Gastroesophageal sphincter (tissue), 4 donors: ENCODE results near the gene TNS3. TPM values are rescaled to one million over a fixed set of nuclear protein-coding genes. Genes with fewer than 3 reads are reported as not detected.
A peak's percentile ranks its signal among the peaks of the same experiment; 100 is the strongest.

Experiments
- ATAC-seq: fragments of 150-250 bp; one replicate; pipeline ENCODE4 v1.9.1; 2016; ENCODE audit warnings: mild to moderate bottlenecking, moderate library complexity
- H3K27ac ChIP-seq, 4 donors: fragments of 200-600 bp; sonication (generic) in 3 of 4; 1 replicate in 3 of 4; 2 replicates in 1 of 4; pipeline ENCODE4 v1.5.1; 2016 to 2019
- H3K27me3 ChIP-seq: fragments of 200-600 bp; sonication (generic); one replicate; pipeline ENCODE4 v1.5.1; 2019
- H3K36me3 ChIP-seq, 2 donors: fragments of 200-600 bp; sonication (generic); one replicate each; pipeline ENCODE4 v1.5.1; 2019; ENCODE audit warnings: control low read depth in 1 of 2
- H3K4me1 ChIP-seq, 3 donors: fragments of 200-600 bp; sonication (generic); 1 replicate in 2 of 3; 2 replicates in 1 of 3; pipeline ENCODE4 v1.5.1; 2016 to 2019; ENCODE audit warnings: control low read depth in 2 of 3
- H3K4me3 ChIP-seq, 2 donors: fragments of 200-600 bp; sonication (generic); one replicate each; pipeline ENCODE4 v1.5.1; 2019; ENCODE audit warnings: mild to moderate bottlenecking in 1 of 2, moderate library complexity in 1 of 2
- H3K9me3 ChIP-seq, 3 donors: fragments of 200-600 bp; sonication (generic); one replicate each; pipeline ENCODE4 v1.5.1; 2017 to 2019; ENCODE audit warnings: control low read depth in 2 of 3
- EP300 ChIP-seq: sonication (generic); formaldehyde crosslinking; IDR thresholded peaks from one replicate; pipeline ENCODE4 v1.6.1; 2017; ENCODE audit warnings: antibody characterized with exemption, mild to moderate bottlenecking
- POLR2A ChIP-seq, 2 donors: fragments of 450-650 bp; IDR thresholded peaks; one replicate each; pipeline ENCODE4 v1.6.1; 2017; ENCODE audit warnings: antibody characterized with exemption in 2 of 2, mild to moderate bottlenecking in 2 of 2, moderate library complexity in 1 of 2
- POLR2AphosphoS5 ChIP-seq: sonication (generic); formaldehyde crosslinking; IDR thresholded peaks from one replicate; pipeline ENCODE4 v1.6.1; 2017; ENCODE audit warnings: antibody characterized with exemption
- WGBS, 2 donors: methylation state at CpG; one replicate each; pipeline ENCODE4 v1.1.5; 2018; ENCODE audit warnings: low coverage in 1 of 2; 5-methylcytosine and 5-hydroxymethylcytosine counted together
- total RNA-seq, 4 donors: library from RNA; depleted of rRNA; stranded (reverse); fragments of >200 nt; gene quantifications; one replicate each; pipeline ENCODE4 v1.1.0, GENCODE V29; 2016
- TF ChIP-seq, protein P1 (sequence below), 4 experiments: fragments of 200-600 bp in 2 of 4; fragments of 450-650 bp in 2 of 4; sonication (generic) in 1 of 4; IDR thresholded peaks; one replicate each; pipeline ENCODE4 v1.5.1; 2017 to 2019; ENCODE audit warnings: antibody characterized with exemption in 4 of 4, mild to moderate bottlenecking in 2 of 4, moderate library complexity in 2 of 4

The TNS3 gene
- total RNA-seq, 4 donors from 2014 or later: 35.0 to 61.3 (median 45.1) TPM

DNA sequence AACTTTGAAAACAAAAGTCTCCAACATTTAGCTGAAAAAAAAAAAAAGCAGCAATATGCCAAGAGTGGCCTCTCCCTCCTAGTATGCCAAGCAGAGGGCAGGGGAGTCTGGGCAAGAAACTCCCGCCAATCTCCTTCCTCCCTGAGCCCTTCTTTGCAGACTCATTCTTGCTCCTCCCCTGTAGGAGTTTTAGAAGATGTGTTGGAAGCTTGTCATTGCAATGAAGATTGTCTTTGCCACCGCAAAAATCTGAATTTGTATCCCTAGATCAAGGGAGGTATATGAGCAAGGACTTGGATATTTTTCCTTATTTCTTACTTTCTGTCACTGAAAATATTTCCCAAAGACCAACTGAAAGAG is 2.6 kb upstream of the TNS3 start:
- Histone ChIP-seq H3K27me3 (no peaks in the 10 kb centered on the region), H3K9me3 (peaks cover 0 to 4% (median 0%) of the 10 kb centered on the region in 3 donors), H3K27ac (no peak overlapping the region), H3K4me3 (no peak overlapping the region), H3K36me3 (no peaks in the 10 kb centered on the region), H3K4me1 (peaks cover 0 to 49% (median 20%) of the 10 kb centered on the region in 3 donors)
- TF ChIP-seq EP300 (no peak), POLR2A (IDR thresholded peaks at IDR 0.05) (no peak), POLR2AphosphoS5 (no peak)
- TF ChIP-seq, protein P1, sequence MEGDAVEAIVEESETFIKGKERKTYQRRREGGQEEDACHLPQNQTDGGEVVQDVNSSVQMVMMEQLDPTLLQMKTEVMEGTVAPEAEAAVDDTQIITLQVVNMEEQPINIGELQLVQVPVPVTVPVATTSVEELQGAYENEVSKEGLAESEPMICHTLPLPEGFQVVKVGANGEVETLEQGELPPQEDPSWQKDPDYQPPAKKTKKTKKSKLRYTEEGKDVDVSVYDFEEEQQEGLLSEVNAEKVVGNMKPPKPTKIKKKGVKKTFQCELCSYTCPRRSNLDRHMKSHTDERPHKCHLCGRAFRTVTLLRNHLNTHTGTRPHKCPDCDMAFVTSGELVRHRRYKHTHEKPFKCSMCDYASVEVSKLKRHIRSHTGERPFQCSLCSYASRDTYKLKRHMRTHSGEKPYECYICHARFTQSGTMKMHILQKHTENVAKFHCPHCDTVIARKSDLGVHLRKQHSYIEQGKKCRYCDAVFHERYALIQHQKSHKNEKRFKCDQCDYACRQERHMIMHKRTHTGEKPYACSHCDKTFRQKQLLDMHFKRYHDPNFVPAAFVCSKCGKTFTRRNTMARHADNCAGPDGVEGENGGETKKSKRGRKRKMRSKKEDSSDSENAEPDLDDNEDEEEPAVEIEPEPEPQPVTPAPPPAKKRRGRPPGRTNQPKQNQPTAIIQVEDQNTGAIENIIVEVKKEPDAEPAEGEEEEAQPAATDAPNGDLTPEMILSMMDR (IDR thresholded peaks at IDR 0.05): no peak
- 64 to 80% methylated on average over 2 of the region's 2 CpGs for WGBS, 2 donors
- no peak for ATAC-seq

DNA sequence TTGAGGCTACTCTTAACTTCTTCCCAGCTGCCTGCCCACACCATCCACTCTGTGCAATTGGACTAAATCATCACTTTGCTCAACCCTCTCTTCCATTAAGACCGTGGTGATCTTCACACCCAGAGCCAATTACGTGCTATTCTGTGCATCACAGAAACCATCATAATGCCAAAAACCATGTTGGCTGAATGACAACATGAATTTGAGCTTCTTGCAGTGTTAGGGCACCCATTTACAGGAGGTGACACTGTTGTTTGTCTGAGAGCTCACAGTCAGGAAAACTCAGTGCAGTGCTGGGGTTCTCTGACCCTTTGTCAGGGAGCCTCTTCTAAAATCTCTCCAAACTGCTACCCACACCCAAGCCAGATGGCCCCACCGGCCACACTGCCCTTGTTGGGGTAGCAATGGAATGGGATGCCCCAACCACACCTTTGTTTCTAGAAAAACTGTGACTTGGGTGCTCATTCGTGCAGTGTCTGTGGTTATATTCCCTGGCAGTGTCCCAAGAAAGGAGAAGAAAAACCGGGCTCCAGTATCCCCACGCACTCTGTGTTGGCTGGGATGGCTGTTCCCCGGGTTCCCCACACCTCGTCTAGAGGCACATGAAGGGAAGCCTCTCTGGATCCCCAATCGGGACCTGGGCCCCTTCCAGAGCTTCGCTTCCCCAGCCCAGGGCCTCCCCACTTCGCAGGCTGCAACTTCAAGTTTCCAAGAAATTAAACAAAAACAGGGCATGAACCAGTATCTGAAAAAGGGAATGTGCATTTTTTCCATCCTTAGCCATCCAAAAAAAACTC is 2.0 kb upstream of the TNS3 start:
- Histone ChIP-seq H3K4me3 (no peak overlapping the region), H3K4me1 (peaks cover 0 to 55% (median 26%) of the 10 kb centered on the region in 3 donors), H3K27ac (no peak overlapping the region), H3K36me3 (no peaks in the 10 kb centered on the region), H3K27me3 (no peaks in the 10 kb centered on the region), H3K9me3 (peaks cover 0 to 4% (median 0%) of the 10 kb centered on the region in 3 donors)
- ATAC-seq: no peak
- WGBS, 2 donors: 58 to 74% methylated on average over 5 to 10 of the region's 11 CpGs
- TF ChIP-seq EP300 (no peak), POLR2AphosphoS5 (no peak), POLR2A (IDR thresholded peaks at IDR 0.05) (no peak)
- TF ChIP-seq, protein P1 (IDR thresholded peaks at IDR 0.05): no peak

DNA sequence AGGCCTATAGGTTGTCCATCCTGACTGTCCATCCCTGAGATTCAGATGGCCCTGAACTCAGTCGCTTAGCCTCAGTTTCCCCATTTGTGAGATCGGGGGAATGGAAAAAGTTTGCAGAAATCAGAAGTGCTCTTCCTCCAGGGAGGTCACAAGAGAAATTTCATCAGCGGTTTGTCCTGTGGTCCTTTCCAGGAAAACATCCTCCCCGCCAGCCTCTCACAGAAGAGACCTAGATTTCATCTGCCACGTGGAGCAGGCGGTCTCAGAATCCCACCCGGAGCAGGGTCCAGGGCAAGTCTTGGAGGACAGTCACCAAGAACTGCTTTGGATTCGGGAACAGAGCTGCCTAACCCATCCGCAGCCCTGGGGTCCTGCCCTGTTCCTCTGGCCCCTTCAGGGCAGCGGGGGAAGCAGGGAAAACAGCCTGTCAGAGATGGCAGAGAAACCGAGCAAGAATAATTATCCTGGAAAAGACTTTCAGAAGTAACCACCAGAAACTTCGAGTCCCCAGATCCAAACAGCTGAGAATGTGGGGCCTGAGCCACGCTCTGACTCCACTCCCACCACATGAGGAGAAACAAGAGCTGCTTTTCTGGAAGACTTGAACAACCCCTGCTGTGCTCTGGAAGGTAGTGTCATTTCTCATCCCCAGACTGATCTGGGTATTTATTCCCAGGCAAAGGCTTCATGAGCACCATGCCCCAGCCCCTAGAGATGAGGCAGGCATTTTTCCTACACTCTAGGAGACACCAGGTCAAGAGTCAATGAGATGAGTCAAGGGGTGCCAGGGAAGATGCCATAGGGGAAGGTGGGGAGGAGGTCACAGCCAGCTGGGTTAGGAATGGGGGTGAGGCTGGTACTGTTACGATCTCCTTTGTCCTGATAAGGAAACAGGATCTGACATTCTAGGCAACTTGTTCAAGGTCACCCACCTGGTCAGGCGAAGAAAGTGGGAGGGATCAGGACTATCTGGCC is 1.1 kb upstream of the TNS3 start:
- Histone ChIP-seq H3K27ac (peak overlapping the region in 2 of 4 donors; percentile 43 to 88), H3K4me3 (peak overlapping the region in 1 of 2 donors; percentile 83), H3K36me3 (no peaks in the 10 kb centered on the region), H3K4me1 (peaks cover 0 to 63% (median 31%) of the 10 kb centered on the region in 3 donors), H3K27me3 (no peaks in the 10 kb centered on the region), H3K9me3 (peaks cover 0 to 4% (median 0%) of the 10 kb centered on the region in 3 donors)
- ATAC-seq: peak; percentile 42
- WGBS, 2 donors: 61 to 72% methylated on average over 2 to 7 of the region's 15 CpGs
- TF ChIP-seq, protein P1 (IDR thresholded peaks at IDR 0.05): no peak
- no peak for TF ChIP-seq POLR2AphosphoS5
- TF ChIP-seq EP300: no peak

DNA sequence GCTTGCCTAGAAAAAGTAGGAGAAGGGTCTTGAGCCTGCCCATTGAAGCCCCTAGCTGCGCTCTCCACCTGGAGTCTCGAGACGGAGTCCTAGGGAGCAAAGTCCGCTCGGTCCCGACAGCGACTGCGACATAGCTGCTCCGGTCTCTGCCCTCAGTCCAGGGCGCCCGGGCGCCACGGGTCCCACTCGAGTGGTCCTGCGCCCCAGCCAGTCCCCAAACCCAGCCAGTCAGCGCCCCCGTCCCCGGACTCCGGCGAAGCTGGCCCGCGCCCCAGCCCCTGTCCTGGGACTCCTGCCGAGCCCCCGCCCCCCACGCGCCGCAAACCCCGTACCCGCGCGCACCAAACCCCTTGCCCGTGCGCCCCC is 490 bp downstream of the TNS3 start:
- ATAC-seq: peak; percentile 11

More for the DNA sequence above, 490 bp downstream of the TNS3 start:
- Histone ChIP-seq H3K27me3 (no peaks in the 10 kb centered on the region), H3K4me1 (peaks cover 3 to 80% (median 41%) of the 10 kb centered on the region in 3 donors), H3K9me3 (peaks cover 0 to 4% (median 0%) of the 10 kb centered on the region in 3 donors), H3K36me3 (no peaks in the 10 kb centered on the region), H3K27ac (peak overlapping the region; percentile 16 to 88 (median 82)), H3K4me3 (peak overlapping the region; percentile 67 to 83)
- WGBS, 2 donors: 0% methylated on average over 1 of the region's 33 CpGs; no CpG with 5 or more reads in 1 of the 2 donors
- TF ChIP-seq, protein P1 (IDR thresholded peaks at IDR 0.05): no peak
- TF ChIP-seq POLR2AphosphoS5 (no peak), EP300 (no peak)
